HK-2 (cell line): ENCODE measurements around the gene FIBCD1.

Source experiments
- DNase-seq: peaks from one replicate; pipeline ENCODE4 v3.0.0-alpha.2; 2018; ENCODE audit not compliant: unreplicated experiment

FIBCD1 gene

GRCh38 chr9:130936285-130937117 lies 2.5 kb downstream of the FIBCD1 start:
- peak; percentile 70 for DNase-seq

DNA sequence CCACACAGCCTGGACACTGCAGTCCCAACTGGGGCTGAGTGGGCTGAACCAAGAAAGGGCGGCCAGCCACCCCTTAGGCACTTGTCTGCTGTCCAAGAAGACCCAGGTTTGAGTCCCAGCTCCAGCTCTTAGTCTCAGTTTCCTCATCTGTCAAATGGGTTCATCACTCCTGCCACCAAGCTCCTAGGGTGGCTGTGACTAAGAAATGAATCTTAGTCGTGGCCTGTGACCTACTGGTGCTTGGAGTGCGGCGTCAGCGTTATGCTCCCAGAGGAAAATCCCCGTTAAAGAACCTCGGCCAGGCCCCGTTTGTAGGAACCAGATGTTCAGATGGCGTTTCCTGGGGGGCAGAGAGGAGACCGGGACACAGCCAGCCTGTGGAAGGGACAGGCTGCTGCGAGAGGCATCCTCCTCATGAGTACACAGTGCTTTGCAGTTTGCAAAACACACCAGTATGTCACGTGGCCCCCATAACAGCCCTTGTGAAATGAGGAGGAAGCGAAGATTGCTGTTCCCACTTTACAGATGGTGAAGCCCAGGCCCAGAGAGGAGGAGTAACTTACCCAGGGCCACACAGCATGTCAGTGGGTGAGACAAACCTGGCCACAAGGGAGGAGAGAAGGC lies 3.3 kb downstream of the FIBCD1 start:
- DNase-seq: no peak

- no peak for DNase-seq
These were observed 4.1 kb downstream of the FIBCD1 start for GRCh38 chr9:130934702-130935647.

- DNase-seq: no peak
These were observed 4.8 kb downstream of the FIBCD1 start for GRCh38 chr9:130934246-130934645.

DNA sequence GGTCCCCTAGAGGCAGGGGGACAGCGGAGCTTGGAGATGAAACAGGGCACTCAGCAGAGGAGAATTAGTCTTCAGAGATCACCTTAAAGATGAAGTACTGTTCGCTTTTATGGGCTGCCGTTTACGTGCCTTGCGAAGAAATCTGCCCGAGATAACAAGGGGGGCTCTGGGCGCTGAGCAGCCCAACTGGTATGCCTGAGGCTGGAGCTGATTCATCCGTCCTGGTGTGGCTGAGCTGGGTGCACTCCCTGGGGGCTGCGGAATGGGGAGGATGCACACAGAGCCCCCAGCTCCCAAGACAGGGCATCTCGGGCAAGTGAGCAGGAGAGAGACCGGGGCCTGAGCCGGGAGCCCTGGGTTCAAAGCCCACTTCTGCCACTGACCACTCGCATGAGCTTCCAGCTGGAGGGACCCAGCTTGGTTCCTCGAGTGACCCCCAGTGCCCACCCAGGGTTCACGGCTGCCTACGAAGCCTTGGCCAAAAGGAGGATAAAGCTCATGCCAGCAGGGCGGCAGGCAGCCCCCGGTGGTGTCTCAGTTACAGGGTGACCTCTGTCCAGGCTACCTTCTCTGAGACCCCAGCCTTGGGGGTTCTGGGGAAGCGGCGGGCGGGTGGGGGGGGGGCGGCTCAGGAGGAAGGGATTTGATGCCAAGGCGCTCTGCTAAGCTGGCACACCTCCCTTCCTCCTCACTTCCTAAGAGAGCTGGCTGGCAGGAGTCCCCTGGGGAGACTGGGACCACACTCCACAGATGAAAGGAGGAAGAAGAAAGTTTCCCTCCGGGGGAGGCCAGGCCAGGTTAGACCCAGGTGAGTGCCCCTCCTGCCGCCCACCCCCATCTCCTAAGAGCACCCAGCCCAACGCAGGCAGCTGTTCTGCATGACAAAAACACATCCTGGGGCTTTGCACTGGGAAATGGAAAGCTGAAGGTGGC lies 5.7 kb downstream of the FIBCD1 start:
- peak; percentile 45 for DNase-seq

DNA sequence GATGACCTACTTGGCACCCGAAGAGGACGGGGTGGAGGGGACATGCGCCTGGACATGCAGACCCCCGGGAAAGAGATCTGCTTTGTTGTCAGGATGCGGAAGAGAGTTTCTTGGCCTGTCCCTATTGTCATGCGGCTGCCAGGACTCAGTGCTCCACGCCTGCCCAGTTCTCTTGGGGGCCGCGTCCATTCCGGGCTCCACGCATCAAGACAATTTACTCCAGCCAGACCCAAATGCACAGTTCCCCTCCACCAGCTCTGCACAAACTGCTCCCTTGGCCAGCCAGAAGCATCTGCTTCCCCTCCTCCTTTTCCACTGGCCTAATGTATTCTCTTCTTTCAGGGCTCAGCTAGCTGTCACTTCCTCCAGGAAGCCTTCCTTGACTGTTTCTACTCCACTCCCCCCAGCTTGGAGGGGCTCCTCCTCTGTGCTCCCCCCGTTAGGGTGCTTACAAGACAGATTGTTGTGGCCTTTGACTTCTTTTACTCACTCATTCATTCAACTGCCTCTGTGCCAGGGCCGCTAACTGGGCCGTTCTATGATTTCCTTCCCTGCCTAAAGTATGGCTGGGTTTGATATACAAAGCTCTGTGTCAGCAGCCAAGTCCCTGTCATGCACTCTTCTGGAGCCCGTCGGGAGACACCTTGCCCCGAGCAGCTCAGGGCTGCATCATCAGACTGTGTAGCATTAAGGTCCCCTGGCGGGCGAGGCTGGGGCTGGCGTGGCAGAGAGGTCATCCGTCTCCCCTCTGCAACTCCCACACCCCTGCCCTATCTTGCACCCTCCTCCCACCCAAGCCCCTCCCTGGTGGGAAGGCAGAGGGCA lies 6.6 kb downstream of the FIBCD1 start:
- peak; percentile 58 for DNase-seq

GRCh38 chr9:130931508-130932254 lies 7.4 kb downstream of the FIBCD1 start:
- peak; percentile 57 for DNase-seq

DNA sequence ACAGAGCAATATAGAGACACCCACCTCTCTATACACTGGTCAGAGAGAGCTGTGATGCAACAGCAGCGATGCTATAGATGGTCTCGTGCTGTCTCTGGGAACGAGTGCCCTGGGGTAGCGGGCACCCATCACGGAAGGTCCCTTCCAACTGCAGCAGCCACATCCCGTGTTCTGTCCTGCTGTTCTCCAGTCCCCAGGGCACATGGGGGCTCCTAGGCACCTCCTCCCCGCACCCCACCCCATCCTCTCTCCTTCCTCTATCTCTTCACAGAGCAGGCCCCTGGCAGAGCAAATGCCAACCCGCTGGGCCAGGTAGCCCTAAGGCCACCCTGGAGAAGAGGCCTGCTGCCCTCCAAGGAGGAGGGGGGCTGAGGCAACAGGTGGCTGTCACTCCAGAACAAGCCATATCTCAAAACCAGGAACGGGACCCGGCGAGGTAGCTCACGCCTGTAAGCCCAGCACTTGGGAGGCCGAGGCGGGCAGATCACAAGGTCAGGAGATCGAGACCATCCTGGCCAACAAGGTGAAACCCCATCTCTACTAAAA lies 8.2 kb downstream of the FIBCD1 start:
- DNase-seq: no peak

DNA sequence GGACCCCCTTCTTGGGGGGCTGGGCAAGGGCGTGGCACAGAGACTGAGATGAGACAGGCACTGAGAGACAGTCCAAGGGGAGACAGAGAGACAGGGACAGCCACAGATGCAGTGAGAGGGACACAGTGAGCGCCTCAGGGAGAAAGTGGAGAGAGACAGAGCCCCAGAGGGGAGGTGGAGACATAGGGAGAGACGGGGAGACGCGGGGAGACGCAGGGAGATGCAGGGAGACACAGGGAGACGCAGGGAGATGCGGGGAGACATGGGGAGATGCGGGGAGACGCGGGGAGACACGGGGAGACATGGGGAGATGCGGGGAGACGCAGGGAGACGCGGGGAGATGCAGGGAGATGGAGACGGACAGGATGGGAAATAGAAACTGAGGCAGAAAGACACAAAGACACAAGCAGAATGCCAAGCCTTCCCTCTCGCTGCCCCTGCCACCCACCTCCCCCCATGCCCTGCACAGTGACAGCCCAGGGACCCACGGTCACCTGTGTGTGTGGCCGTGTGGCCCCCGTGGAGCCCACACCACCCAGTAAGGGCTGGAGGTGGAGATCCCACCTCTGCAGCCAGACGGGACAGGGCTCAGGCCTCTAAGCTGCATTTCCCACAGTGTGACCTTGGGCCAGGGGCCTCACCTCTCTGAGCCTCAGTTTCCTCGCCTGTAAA lies 8.8 kb downstream of the FIBCD1 start:
- no peak for DNase-seq

DNA sequence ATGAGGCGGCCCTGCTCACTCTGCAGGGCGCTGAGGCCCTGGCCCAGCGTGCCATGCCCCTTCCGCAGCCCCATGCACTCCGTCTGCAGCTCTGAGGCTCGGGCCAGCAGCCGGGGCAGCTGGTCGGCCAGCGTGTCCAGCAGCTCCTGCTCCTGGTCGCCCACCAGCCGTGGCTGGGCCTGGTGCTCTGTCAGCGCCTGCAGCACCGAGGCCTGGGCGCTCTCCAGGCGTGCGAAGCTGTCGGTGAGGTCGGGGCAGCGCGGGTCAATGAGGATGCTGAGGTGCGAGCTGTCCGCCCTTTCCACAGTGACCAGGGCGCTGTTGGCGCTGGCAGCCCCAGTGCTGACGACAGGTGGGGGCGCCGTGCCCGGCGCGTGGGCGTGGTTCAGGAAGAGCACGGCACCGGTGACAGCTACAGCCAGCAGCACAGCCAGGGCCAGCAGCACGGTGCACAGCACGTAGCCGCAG lies 9.4 kb downstream of the FIBCD1 start:
- DNase-seq: no peak

DNA sequence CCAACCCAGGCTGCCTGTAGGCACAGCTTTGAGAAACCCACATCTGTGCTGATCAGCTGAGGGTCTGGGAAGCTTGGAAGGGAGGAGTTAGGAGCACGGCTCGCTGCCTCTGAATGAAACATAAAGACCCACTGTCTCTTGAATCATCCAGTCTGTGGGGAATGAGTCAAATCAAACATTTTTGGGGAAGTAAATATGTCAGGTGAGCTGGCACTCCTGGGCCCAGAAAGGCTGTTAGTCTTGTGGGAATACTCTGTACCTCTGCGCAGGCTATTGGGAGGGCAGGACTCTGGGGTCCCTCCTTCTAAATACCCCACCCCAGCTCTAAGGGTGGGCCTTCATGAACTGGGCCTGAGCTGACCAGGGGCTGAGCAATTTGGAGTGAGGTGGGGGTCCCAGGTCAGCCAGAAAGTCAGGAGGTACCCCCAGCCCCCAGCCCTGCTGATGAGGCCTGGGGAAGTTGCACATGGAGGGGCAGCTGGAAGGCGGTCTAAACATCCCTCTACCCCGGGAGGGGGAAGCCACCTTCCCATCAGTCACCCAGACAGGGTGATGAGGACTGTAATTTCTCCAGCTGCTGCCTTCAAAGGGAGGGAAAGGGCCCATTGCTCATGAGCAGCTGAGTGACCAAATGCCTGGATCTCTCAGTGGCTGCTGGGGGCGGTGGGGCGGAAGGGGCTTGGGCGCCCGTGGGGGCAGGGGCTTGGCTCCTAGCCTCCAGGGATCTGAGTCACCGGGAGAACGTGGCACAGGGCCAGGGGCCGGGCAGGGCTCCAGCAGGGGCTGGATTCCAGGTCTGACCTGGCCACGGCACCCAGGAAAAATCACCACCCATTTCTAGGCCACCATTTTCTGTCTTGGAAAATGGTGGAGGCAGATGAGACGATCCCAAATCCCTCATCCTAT lies 10.8 kb downstream of the FIBCD1 start:
- peak; percentile 98 for DNase-seq

DNA sequence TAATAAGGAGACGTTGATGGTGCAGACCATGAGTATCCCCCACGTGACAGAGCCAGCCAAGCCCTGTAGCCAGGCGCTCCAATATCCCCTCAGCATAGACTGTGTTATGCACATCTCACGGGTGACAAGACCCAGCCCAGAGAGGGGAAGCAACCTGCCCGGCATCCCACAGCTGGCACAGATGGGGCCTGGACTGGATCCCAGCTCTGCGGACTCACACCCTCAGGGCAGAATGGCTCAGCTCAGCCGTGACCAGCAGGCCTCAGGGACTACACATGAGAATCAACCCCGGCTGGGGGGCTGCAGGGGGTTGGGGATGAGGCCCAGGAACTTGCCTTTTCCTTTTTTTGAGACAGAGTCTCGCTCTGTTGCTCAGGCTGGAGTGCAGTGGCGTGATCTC lies 11.7 kb downstream of the FIBCD1 start:
- peak; percentile 64 for DNase-seq

DNA sequence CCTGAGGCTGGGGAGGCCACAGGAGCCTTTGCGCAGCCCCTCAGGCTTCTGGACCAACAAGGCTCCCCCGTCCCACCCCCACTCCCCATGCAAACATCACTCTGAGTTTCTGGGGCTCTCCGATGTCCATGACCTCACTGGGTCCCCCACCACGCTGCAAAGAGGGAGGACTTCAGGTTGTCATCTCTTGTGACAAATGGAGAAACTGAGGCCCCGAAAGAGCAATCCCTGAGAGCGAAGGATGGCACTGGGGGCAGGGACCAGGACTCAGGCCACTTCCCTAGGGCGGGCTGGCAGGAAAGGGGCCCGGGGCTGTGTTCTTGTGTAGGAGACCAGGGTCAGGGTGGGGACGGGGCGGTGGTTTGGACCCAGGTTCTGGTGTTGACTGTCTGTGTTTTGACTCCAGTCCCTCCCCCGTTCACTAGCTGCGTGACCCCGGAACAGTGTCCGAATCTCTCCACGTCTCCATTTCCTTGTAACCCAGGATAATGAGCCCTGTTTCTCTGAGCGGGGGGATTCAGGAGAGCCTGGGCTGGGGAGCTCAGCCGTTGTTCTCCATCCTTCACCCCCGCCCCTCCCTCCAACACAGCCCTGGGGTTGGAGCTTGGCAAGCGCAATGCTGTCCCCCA lies 13.9 kb downstream of the FIBCD1 start:
- no peak for DNase-seq

GRCh38 chr9:130924448-130924788 lies 14.6 kb downstream of the FIBCD1 start:
- DNase-seq: no peak

DNA sequence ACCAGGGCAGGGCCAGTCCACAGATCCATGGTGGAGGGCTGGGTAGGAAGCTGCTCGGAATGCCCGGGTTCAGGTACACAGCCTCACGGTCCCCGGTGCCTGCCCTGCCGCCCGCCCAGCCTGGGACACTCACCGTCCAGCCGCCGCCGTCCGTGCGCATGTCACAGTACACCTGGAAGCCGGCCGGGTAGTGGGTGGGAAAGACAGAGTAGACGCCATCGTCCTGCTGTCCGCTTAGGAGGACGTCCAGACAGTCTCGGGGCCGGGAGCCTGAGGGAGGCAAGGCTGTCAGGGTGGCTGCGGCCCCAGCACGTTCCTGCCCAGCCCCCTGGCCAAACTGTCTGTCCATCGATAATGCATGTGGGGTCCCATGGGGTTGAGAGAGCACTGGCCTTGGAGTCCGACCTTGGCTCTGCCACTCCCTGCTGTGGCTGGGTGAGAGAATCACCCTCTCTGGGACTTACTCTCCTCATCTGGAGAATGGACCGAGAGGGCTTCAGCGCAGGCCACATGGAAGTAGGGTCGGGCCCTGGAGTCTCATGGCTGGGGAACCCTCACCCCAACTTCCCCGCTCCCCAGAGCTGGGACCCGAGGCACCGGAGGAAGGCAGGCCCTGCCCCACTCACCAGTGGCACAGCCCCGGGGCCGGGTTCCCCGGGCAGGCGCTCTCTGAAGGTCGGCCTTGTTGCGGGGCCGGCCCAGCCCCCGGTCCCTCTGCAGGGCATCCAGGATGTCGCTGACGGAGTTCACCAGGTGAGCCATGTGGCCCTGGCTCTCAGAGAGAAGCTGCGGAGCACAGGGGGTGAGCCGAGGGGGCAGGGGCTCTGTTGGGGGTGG lies 15.2 kb downstream of the FIBCD1 start:
- DNase-seq: no peak

DNA sequence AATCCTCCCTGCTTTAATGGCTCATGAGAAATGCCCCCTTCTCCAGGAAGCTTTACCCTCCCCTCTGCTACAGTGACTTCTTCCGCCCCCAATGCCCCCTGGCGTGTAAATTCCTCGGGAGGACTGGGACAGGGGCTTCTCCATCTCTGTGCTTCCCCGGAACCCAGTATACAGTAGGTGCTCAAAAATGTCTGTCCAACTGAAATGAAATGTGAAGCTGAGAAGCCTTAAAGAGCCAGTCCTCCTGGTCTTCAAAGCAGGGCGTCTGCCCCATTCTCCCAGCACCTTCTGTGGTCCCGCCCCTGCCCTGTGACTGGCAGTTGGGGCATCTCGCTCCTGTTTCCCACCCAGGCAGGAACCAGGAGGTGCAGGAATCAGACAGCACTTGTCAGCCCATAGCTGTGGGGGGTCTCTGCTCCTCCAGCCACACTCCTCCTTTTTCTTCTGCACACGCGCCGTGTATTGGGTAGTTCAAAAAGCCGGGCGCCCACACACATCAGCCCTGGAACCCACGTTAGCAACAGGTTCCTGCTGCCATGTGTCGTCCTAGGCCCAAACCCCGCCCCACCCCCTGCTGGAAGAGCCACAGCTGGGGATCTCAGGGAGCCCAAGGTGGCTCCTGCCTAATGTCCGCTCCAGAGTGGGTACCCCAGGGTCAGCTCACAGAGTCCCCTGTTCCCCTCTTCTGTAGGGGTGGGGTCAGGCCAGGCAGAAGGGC lies 16.0 kb downstream of the FIBCD1 start:
- no peak for DNase-seq
